DND-41 (cell line): ENCODE results near the gene FRK.

Experiments used
- CTCF ChIP-seq: IDR thresholded peaks from 2 replicates; pipeline ENCODE4 v1.5.1; 2012; ENCODE audit warnings: borderline replicate concordance, low read length, moderate library complexity, mild to moderate bottlenecking; ENCODE audit not compliant: poor library complexity, severe bottlenecking; ENCODE audit errors: extremely low read depth
- EZH2 ChIP-seq: IDR thresholded peaks from 3 replicates; pipeline ENCODE4 v1.6.1; 2012; ENCODE audit warnings: borderline replicate concordance, low read depth, mild to moderate bottlenecking, moderate library complexity, low read length, inconsistent platforms; ENCODE audit not compliant: severe bottlenecking

- TF ChIP-seq CTCF (no peak), EZH2 (no peak)
Measured at GRCh38 chr6:115885636-115886366, 174.9 kb downstream of the FRK start.
